PC-3 (cell line): Measurements from ENCODE around the gene KRT28.

ENCODE experiments used
- EZH2 ChIP-seq: fragments of 300-600 bp; sonication (generic); IDR thresholded peaks from one replicate; pipeline ENCODE4 v1.6.1; 2017; ENCODE audit warnings: antibody characterized with exemption, mild to moderate bottlenecking, low read length; ENCODE audit not compliant: unreplicated experiment
- EZH2phosphoT487 ChIP-seq: fragments of 300-600 bp; sonication (generic); IDR thresholded peaks from 2 replicates; pipeline ENCODE4 v1.6.1; 2018; ENCODE audit warnings: mild to moderate bottlenecking, antibody characterized with exemption, low read length, borderline replicate concordance
- TF ChIP-seq, protein P1 (sequence below): fragments of 300-600 bp; sonication (generic); conservative IDR thresholded peaks from 2 replicates; pipeline ENCODE4 v1.5.1; 2017; ENCODE audit warnings: antibody characterized with exemption, low read depth, mild to moderate bottlenecking, low read length

DNA sequence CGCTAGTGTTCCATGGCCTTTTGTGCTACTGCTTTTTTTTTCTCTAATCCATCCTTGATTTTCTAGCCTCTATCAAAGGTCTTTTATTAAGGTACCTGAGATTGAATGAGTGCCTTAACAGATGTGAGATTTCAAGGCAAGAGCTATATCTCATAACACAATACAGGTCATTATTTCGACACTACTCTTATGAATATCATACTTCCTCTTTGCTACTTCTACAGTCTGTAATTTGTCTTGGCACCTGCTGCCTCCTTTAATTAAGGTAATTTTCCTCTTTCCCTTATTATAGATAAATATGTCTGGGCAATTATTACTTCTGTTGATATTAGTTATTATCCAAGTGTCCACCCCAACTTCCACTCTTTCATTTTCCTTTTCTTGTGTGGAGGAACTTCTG is 5.3 kb downstream of the KRT28 start:
- TF ChIP-seq EZH2phosphoT487 (no peak), EZH2 (no peak)
- TF ChIP-seq, protein P1, sequence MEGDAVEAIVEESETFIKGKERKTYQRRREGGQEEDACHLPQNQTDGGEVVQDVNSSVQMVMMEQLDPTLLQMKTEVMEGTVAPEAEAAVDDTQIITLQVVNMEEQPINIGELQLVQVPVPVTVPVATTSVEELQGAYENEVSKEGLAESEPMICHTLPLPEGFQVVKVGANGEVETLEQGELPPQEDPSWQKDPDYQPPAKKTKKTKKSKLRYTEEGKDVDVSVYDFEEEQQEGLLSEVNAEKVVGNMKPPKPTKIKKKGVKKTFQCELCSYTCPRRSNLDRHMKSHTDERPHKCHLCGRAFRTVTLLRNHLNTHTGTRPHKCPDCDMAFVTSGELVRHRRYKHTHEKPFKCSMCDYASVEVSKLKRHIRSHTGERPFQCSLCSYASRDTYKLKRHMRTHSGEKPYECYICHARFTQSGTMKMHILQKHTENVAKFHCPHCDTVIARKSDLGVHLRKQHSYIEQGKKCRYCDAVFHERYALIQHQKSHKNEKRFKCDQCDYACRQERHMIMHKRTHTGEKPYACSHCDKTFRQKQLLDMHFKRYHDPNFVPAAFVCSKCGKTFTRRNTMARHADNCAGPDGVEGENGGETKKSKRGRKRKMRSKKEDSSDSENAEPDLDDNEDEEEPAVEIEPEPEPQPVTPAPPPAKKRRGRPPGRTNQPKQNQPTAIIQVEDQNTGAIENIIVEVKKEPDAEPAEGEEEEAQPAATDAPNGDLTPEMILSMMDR = no peak
